Skin epidermis (tissue), 12 donors: Measurements from ENCODE around the gene C18orf63.

Experiments
- H3K27ac ChIP-seq, 21 experiments: fragments of 200-600 bp; sonication (generic) in 11 of 21; one replicate each; pipeline ENCODE4 v1.5.0; 2020; ENCODE audit warnings: mild to moderate bottlenecking in 3 of 21, inconsistent platforms in 2 of 21, moderate library complexity in 2 of 21
- H3K4me3 ChIP-seq, 7 experiments: fragments of 200-600 bp; sonication (generic) in 2 of 7; one replicate each; pipeline ENCODE4 v1.5.0; 2020; ENCODE audit warnings: inconsistent platforms in 2 of 7, mild to moderate bottlenecking in 2 of 7, moderate library complexity in 1 of 7

Gene C18orf63

DNA sequence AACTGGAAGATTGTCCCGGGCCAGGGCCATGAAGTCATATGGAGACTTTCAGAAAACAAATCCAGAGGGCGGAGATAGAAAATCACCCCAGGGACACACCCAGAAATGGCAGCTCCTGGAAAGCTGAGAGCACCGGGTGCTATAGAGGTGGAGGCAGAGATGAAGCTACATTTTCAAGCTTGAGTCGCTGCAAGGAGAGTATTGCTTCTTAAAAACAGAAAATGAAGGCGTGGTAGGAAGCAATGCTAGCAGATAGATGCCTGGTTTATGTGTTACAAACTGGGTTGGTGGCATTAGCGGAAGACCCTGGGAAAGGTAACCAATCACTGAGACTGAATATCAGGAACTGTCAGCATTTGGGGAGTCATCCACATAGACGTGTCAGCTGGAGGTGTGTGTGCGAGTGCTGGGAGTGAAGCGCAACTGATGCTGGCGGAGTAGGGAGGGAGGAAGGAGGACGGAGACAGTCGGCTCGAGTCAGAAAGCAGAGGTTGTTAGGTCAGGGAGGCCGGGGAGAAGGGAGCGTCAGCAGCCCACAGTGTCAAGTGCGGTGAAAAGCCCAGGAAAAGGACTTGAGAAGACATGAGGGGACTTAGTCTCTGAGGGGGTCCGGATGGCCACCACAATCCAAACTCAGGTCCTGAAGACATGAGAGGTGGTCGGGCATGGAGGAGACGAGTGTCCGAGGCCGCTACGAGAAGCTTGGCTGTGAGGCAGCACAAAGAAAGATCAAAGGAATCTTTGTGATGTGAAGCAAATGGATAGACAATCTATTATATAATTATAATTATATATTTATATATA, 45.4 kb downstream of the C18orf63 start:
- no peak overlapping the region for H3K27ac ChIP-seq
- H3K4me3 ChIP-seq: no peak overlapping the region

DNA sequence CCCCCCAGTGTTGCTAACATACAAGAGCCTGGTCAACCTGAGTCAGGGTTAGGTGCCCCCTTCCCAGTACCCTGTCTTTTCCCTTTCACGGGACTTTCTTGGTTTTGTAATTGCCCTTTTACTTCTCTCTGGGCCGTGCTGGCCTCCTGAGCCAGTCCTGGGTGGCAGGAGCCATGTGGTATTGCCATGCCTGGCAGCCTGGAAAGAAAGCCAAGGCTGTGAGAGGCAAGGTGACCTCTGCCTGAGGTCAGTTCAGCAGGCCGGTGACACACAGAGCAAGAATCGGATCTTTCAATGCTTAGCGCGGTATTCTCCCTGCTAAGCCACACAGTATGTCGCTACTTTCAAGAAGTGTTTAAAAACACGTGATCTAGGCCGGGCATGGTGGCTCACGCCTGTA, 52.3 kb downstream of the C18orf63 start:
- no peak overlapping the region for H3K4me3 ChIP-seq
- H3K27ac ChIP-seq: no peak overlapping the region

DNA sequence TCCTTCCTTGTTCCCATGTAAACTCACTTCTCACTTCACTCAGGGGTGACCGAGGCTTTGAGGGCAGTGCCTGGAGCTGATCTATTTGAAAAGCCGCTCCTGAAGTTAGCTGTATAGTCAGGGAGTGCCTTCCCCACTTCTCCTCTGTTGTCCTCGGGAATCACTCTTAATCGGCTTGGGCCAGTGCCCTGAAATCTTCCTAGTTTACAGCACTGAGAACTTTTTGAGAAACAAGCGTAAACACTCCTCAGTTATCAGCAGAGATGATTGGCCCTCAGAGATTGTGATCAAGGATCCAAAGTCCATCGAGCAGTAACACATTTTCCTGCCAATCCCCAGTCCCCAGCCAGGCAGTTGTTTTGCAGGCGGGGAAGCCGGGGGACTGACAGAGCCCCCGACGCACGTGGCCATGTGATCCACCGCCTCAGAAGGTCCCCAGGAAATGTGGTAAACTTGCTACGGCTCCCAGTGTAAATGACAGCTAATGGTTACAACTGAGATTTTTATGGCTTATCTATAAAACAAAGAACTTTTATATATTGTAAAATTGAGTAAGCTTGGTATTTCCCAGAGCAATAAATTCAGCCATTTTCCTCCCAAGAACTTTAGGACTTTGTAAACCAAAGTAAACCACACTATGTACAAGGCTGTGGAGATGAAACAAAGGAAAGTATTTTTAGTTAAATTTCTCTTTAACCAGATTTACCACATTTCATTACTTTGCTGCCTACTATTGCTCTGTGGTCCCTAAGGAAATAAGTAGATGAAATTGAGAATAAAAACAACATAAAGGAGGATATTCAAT, 53.5 kb downstream of the C18orf63 start:
- H3K4me3 ChIP-seq: no peak overlapping the region
- H3K27ac ChIP-seq: peak overlapping the region in 1 of 21 experiments; percentile 28

DNA sequence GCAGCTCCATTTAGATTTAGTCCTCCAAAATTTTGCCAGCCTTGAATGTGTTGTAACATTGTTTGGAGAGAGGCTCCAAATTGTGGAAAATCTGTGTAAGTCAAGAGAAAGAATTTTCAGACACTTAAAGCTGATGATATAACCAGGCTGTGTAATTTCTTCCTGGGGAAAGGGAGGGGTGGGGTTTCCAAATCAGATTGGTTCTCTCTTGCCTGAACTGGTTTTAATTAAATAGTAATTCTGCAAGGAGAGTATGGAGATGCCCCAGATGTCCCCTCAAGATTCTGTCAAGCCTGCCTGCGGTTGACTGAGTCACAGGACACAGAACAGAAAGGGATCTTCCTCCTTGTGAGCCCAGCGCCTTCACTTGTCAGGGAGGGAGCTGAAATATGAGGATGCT, 54.5 kb downstream of the C18orf63 start:
- Histone ChIP-seq H3K4me3 (no peak overlapping the region), H3K27ac (peak overlapping the region in 1 of 21 experiments; percentile 43)

DNA sequence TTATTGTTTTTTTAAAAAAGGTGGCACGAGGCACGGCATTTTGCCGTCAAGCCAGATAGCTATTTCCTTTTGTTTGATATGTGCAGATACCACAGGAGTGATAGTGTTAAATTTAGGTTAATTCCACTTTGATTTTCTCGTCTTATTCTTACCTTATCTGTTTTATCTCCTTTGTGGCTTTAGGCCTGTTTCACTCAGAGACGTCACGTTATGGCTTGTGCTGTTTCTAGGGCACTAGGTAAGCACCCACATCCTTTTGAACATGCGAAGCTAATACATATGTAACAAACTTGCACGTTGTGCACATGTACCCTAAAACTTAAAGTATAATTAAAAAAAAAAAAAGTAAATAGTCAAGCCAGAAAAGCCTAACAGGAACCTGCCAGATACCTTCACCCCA, 57.8 kb downstream of the C18orf63 start:
- no peak overlapping the region for H3K27ac ChIP-seq
- no peak overlapping the region for H3K4me3 ChIP-seq

DNA sequence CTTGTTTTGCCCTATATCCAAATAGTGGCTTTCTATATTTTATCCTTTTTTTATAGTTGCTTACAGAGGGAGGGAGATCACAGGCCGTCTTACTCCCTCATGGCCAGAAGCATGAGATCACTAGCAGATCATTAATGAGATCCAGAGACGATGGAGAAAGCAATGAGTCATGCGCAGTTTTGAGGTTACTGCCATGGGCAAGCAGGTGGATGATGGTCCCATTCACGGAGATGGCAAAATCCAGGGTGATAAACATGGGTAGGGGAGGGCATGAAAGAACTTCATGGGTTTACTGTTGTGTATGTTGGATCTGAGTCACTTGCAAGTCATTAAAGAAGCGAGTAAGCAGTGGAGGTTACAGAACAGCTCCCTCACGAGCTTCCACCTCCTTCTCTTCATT, 60.4 kb downstream of the C18orf63 start:
- H3K4me3 ChIP-seq: no peak overlapping the region
- H3K27ac ChIP-seq: no peak overlapping the region

DNA sequence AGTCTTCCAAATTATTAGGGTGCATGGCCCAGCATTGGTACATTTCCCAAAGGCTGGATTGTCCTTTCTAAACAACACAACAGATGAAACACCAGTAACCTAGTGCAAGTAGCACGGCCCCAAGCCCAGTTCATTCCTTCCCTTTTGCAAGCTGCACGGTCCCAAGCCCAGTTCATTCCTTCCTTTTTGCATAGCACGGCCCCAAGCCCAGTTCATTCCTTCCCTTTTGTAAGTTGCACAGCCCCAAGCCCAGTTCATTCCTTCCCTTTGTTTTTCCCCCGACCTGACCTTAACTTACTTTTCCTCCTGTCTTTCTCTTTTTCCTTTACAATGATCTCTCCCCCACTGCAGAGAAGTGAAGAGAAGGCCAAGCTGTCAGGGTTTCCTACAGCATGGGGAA, 60.9 kb downstream of the C18orf63 start:
- H3K27ac ChIP-seq: no peak overlapping the region

DNA sequence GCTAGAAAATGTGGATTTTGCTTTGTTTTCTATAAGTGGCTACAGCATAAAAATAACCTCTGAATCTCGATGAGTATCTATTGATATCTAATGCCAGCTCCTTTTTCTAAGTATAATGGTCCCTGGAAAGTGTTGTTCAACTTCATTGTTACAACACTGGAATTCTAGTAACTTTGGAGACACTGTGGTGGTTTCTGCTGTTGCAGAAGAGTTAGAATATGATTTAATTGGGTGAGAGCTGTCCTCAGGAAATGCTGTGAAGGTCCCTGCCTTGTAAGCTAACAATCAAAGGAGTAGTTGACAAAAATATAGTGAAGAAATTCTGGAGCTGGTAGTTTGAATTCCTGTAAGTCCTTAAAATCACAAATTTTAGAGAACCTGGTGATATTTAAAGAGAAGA, 62.1 kb downstream of the C18orf63 start:
- H3K27ac ChIP-seq: peak overlapping the region in 5 of 21 experiments; percentile 5 to 59 (median 22)

More for the DNA sequence above, 60.9 kb downstream of the C18orf63 start:
- H3K4me3 ChIP-seq: no peak overlapping the region

DNA sequence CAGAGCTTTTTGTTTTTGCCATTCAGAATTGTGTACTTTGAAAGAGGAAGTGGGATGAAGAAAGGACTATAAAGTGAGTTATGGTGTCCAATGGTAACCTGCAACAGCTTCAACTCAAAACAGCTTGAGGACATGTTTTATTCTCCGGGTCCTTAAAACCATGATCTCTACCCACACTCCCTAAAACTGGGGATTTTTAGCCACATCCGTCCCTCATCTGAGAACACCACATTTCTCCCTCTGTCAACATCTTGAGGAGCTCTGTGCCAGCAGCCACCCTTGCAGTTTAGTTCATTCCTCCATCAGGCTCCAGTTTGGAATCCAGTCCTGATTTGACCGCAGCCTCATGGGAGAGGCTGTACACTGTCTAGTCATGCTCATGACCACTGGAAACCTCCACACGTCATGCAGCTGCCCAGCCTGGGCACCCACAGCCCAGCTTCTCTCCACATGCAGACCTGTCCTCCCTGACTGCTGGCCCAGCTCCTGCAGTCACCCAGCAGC, 62.6 kb downstream of the C18orf63 start:
- Histone ChIP-seq H3K4me3 (no peak overlapping the region), H3K27ac (peak overlapping the region in 7 of 21 experiments; percentile 5 to 59 (median 33))

More for the DNA sequence above, 62.1 kb downstream of the C18orf63 start:
- no peak overlapping the region for H3K4me3 ChIP-seq

DNA sequence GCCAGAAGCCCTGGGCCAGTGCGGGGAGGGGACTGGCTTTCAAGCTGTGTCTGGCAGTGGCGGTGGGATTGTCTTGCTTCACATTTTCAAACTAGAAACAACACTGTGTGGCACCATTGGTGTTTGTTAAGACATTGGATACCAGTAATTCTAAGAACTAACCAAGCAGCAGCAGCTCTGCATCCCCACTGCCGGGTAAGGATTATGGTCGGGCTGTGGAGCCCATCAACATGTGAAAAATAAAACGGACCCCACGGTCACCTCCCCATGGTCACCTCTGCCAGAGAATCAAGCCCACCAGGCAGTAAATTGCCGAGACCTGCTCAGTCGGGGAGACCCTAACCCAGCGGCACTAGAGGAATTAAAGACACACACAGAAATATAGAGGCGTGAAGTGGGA, 65.3 kb downstream of the C18orf63 start:
- Histone ChIP-seq H3K27ac (no peak overlapping the region), H3K4me3 (no peak overlapping the region)

DNA sequence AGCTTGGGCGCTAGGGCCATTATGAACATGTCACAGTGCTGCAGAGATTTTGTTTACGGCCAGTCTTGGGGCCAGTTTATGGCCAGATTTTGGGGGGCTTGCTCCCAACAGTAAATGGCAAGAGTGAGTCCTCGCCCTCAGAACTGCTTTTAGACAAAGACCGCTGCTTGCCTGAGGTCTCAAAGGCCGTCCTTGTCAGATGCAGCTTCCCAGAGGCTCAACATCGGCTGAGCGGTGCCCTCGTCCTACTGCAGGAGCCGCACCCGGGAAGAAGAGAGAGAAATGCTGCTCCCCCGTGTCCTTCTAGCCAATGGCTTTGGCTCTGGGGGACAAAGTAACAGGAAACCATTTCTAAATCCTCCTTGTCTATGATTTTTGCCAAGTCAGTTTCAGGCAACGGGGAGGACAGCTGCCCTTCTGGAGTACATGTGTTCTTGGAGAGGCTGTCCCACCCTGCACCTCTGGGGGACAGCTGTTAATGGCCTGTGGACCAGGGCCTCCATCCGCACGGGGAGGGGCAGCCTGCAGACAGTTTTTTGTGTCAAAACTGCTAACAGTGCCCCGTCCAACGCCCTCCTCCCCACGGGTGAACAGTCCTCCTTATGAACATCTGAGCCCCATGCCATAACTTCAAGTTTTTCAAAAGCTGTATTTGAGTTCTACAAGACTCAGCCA, 66.1 kb downstream of the C18orf63 start:
- Histone ChIP-seq H3K4me3 (no peak overlapping the region), H3K27ac (no peak overlapping the region)

DNA sequence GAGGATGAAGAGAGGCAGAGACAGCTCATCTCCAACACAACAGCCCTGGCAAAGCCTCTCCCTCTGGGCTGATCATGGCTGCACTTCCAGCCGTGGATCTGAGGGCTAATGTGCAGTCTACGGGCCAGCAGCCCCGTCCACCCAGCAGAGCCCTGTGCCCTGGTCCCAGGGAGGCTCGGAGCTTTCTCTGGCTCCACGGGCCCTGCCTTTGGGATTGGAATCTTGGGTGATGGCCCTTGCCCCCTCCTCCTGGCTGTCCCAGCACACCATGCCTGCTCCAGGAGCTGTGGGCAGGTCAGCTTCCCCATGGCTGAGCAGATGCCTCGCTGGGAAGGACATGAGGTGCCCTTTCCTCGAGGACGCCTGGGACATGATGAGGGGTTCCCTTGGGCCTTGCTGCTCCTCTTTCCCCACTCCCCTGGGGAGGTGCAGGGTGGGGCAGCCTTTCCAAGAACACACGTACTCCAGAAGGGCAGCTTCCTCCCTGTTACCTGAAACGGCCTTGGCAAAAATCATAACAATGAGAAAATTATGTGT, 66.9 kb downstream of the C18orf63 start:
- Histone ChIP-seq H3K27ac (no peak overlapping the region), H3K4me3 (no peak overlapping the region)

DNA sequence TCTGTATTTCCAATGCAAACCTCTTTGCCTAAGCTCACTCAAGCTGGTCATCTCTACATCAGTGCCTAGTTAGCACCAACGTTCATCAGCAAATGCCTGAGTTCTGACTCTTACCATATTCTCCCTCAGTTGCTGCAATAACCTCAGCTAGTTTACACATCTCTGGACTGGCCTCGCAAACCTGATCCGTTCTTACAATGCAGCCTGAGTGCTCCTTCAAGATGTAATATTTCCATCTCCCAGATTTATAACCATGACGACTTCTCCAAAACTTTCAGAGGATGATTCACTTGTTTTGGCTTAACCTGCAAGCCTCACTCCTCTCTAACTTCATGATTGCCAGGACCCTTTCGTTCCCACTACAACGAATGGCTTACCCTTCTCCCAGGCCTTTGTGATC, 71.7 kb downstream of the C18orf63 start:
- Histone ChIP-seq H3K27ac (no peak overlapping the region), H3K4me3 (no peak overlapping the region)

DNA sequence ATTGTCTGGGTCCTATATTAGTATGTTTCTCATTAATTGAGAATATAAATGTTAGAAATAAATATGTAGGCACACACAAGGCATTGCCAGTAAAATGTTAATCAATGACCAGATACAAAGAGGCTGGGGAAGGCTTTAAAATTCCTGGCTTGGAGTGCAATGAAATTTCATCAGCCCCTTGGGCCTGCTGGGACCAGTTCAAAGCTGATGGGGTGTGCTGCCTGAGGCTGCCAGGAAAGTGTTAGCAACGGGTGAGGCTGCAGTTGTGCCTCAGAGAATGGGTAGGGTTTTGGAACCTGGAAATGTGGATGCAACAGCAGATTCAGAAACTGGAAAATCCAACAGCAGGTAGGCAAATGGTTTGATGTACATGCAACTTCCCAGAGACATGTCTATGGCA, 72.6 kb downstream of the C18orf63 start:
- Histone ChIP-seq H3K4me3 (no peak overlapping the region), H3K27ac (peak overlapping the region in 1 of 21 experiments; percentile 3)

DNA sequence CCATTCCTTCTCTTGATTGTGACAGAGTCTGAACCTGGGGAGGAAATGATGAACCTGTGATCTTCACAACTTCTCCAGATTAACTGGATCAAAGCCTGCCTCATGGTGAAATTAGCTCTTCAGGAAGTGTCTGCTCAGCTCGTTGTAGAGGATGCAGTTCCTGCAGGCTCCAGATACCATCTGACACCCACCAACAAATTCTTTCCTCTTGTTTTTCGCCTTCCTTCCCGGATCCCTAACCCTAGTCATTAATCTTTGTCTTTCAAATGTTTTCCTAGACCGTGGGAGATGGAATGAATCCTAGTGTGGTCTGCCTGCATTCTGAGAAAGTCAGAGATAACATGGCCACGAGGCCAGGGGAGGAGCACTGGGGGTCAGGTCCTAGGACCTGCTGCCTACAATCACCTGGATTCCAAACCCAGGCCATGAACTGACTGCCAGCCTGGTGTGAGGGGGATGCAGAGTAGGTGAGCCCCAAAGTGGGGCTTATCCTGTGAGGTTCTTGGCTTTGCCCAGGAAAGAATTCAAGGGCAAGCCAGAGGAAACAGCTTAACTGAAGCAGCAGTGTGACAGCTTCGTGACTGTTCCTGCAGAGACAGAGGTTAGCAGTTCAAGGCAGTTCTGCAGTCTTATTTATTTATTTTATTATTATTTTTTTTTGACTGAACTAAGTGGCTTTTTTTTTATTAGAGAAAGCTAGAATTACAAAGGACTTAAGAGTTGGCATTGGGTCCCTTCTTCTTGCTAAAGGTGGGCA, 73.7 kb downstream of the C18orf63 start:
- Histone ChIP-seq H3K4me3 (no peak overlapping the region), H3K27ac (no peak overlapping the region)

DNA sequence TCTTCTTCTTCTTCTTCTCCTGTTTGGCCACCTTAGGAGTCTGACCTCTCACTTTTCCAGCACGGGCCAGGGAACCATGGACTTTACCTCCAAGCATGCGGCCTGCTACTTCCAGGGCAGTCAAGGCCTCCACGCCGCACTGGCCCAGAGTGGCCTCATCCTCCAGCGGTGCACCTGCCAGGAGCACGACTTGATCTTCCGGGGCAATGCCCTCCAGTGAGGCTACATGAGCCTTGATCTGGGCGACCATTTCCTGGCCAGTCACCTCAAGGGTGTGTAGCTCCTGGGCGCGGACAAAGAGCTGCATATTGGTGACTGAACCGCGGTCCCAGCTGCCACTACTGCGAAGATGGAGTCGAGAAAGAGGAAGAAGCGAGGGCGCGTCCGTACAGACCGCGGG, 74.4 kb downstream of the C18orf63 start:
- no peak overlapping the region for H3K4me3 ChIP-seq
- H3K27ac ChIP-seq: no peak overlapping the region

DNA sequence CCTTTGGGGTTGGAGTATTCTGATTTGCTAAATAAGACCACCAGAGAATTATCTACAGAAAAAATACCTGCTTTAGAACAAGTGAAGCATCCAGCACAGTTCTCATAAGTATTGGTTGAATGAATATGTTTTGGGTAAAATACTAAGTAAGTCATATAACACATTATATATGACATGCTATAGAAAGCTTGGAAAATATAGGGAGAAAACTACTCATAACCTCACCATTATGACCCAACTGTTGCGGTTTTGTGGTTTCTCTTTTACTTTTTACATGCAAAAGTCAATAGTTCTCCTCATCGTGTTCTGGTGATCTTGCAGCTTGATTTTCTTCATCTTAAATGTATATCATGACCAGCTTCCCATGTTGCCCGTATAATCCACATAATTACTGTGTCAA, 75.3 kb downstream of the C18orf63 start:
- Histone ChIP-seq H3K27ac (no peak overlapping the region), H3K4me3 (no peak overlapping the region)

DNA sequence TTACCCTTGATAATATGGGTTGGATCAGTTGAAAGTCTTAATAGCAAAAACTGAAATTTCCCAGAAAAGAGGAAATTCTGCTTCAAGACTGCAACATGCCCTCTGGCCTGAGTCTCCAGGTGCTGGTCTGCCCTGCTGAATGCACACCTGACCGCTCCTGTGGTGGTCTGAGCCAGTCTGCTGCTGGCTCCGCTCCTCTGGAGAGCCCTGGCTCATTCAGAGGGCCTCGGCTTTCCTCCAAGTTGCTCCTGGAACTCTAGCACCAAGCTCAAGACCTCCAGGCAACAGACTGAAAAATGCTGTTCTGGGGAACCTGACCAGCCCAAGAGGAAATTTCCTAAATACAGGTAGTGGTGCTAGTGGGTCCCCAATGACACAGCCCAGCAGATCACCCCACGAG, 76.7 kb downstream of the C18orf63 start:
- Histone ChIP-seq H3K27ac (no peak overlapping the region), H3K4me3 (no peak overlapping the region)

DNA sequence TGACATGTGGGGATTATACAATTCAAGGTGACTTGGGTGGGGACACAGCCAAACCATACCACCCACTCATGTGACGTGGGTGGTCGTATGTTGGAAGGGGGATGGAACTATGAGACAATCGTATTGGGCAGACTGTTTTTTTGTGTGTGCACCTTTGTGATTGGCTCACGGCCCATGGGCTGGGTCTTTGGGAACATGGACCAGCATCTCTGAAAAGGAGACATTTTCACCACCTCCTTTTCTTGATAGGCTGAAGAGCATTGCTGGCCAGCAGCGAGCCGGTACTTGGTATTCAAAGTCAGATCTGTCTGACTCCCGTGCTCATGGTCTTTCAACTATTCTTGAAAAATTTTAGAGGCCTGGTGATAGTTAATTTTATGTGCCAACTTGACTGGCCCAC, 79.4 kb downstream of the C18orf63 start:
- Histone ChIP-seq H3K27ac (no peak overlapping the region), H3K4me3 (no peak overlapping the region)
